Measurements from ENCODE around the gene VWDE.

Gene VWDE

GRCh38 chr7:12391922-12392615 is 11.6 kb downstream of the VWDE start:
- no peak overlapping the region for H3K9ac ChIP-seq (ENCODE audit: low read length)
- no peaks in the 10 kb centered on the region for H3K9me3 ChIP-seq (replicated peaks; ENCODE audit: insufficient read depth, low read length)
- no peak overlapping the region for H3K4me3 ChIP-seq (ENCODE audit: low read length)
- H2AFZ ChIP-seq (ENCODE audit: low read length) = no peak overlapping the region
- no peaks in the 10 kb centered on the region for H3K4me1 ChIP-seq (ENCODE audit: low read length)
- H3K9me2 ChIP-seq (replicated peaks; ENCODE audit: insufficient read depth, low read length) = no peaks in the 10 kb centered on the region
- DNase-seq = no peak
- no peak overlapping the region for H3K4me2 ChIP-seq (ENCODE audit: low read depth, low read length)
- H3K79me2 ChIP-seq (ENCODE audit: low read length) = no peaks in the 10 kb centered on the region
- H3K27me3 ChIP-seq (replicated peaks; ENCODE audit: insufficient read depth, low read length) = no peaks in the 10 kb centered on the region
- TF ChIP-seq CTCF (IDR thresholded peaks at IDR 0.05; ENCODE audit: low read length) (no peak), EZH2 (optimal IDR thresholded peaks at IDR 0.05; ENCODE audit: low read depth, low read length) (no peak), EZH2phosphoT487 (IDR thresholded peaks at IDR 0.05; ENCODE audit: low read length) (no peak)
- H3K27ac ChIP-seq (ENCODE audit: low read length) = no peak overlapping the region
- H3F3A ChIP-seq (ENCODE audit: insufficient read depth, low read length) = no peaks in the 10 kb centered on the region
- no peaks in the 10 kb centered on the region for H3K36me3 ChIP-seq (replicated peaks; ENCODE audit: insufficient read depth, low read length)
- H4K20me1 ChIP-seq (ENCODE audit: insufficient read depth, low read length) = no peaks in the 10 kb centered on the region

GRCh38 chr7:12389089-12389700 is 14.5 kb downstream of the VWDE start:
- DNase-seq = peak; percentile 72
- no peaks in the 10 kb centered on the region for H3K9me3 ChIP-seq (replicated peaks; ENCODE audit: insufficient read depth, low read length)
- no peaks in the 10 kb centered on the region for H3F3A ChIP-seq (ENCODE audit: insufficient read depth, low read length)
- H3K27me3 ChIP-seq (replicated peaks; ENCODE audit: insufficient read depth, low read length) = no peaks in the 10 kb centered on the region
- no peak overlapping the region for H3K4me2 ChIP-seq (ENCODE audit: low read depth, low read length)
- H3K79me2 ChIP-seq (ENCODE audit: low read length) = no peaks in the 10 kb centered on the region
- H3K36me3 ChIP-seq (replicated peaks; ENCODE audit: insufficient read depth, low read length) = no peaks in the 10 kb centered on the region
- H4K20me1 ChIP-seq (ENCODE audit: insufficient read depth, low read length) = no peaks in the 10 kb centered on the region
- peak; percentile 87 for TF ChIP-seq CTCF (IDR thresholded peaks at IDR 0.05; ENCODE audit: low read length)
- no peak for TF ChIP-seq EZH2 (optimal IDR thresholded peaks at IDR 0.05; ENCODE audit: low read depth, low read length)
- no peak for TF ChIP-seq EZH2phosphoT487 (IDR thresholded peaks at IDR 0.05; ENCODE audit: low read length)
- no peak overlapping the region for H3K4me3 ChIP-seq (ENCODE audit: low read length)
- no peak overlapping the region for H3K9ac ChIP-seq (ENCODE audit: low read length)
- no peaks in the 10 kb centered on the region for H3K4me1 ChIP-seq (ENCODE audit: low read length)
- no peak overlapping the region for H3K27ac ChIP-seq (ENCODE audit: low read length)
- no peaks in the 10 kb centered on the region for H3K9me2 ChIP-seq (replicated peaks; ENCODE audit: insufficient read depth, low read length)
- no peak overlapping the region for H2AFZ ChIP-seq (ENCODE audit: low read length)

- TF ChIP-seq EZH2 (optimal IDR thresholded peaks at IDR 0.05; ENCODE audit: low read depth, low read length) = no peak
- no peak for TF ChIP-seq CTCF (IDR thresholded peaks at IDR 0.05; ENCODE audit: low read length)
- TF ChIP-seq EZH2phosphoT487 (IDR thresholded peaks at IDR 0.05; ENCODE audit: low read length) = no peak
- no peaks in the 10 kb centered on the region for H3K36me3 ChIP-seq (replicated peaks; ENCODE audit: insufficient read depth, low read length)
- no peaks in the 10 kb centered on the region for H3K79me2 ChIP-seq (ENCODE audit: low read length)
- H4K20me1 ChIP-seq (ENCODE audit: insufficient read depth, low read length) = no peaks in the 10 kb centered on the region
- H3K9ac ChIP-seq (ENCODE audit: low read length) = no peak overlapping the region
- no peak overlapping the region for H3K27ac ChIP-seq (ENCODE audit: low read length)
- H3K4me3 ChIP-seq (ENCODE audit: low read length) = no peak overlapping the region
- no peaks in the 10 kb centered on the region for H3K9me3 ChIP-seq (replicated peaks; ENCODE audit: insufficient read depth, low read length)
- H2AFZ ChIP-seq (ENCODE audit: low read length) = no peak overlapping the region
- no peaks in the 10 kb centered on the region for H3K9me2 ChIP-seq (replicated peaks; ENCODE audit: insufficient read depth, low read length)
- H3K27me3 ChIP-seq (replicated peaks; ENCODE audit: insufficient read depth, low read length) = no peaks in the 10 kb centered on the region
- H3F3A ChIP-seq (ENCODE audit: insufficient read depth, low read length) = no peaks in the 10 kb centered on the region
- H3K4me1 ChIP-seq (ENCODE audit: low read length) = no peaks in the 10 kb centered on the region
- no peak for DNase-seq
- H3K4me2 ChIP-seq (ENCODE audit: low read depth, low read length) = no peak overlapping the region
Observed at GRCh38 chr7:12386313-12386740, 17.3 kb downstream of the VWDE start.
